Activated CD4-positive, CD25-positive, alpha-beta regulatory T cell (primary cell): ENCODE measurements around the gene GALNT13.

Source experiments
- DNase-seq, 4 experiments: peaks; one replicate each; lab custom pipeline; 2025; lab: John Stamatoyannopoulos, UW

The GALNT13 gene

DNA sequence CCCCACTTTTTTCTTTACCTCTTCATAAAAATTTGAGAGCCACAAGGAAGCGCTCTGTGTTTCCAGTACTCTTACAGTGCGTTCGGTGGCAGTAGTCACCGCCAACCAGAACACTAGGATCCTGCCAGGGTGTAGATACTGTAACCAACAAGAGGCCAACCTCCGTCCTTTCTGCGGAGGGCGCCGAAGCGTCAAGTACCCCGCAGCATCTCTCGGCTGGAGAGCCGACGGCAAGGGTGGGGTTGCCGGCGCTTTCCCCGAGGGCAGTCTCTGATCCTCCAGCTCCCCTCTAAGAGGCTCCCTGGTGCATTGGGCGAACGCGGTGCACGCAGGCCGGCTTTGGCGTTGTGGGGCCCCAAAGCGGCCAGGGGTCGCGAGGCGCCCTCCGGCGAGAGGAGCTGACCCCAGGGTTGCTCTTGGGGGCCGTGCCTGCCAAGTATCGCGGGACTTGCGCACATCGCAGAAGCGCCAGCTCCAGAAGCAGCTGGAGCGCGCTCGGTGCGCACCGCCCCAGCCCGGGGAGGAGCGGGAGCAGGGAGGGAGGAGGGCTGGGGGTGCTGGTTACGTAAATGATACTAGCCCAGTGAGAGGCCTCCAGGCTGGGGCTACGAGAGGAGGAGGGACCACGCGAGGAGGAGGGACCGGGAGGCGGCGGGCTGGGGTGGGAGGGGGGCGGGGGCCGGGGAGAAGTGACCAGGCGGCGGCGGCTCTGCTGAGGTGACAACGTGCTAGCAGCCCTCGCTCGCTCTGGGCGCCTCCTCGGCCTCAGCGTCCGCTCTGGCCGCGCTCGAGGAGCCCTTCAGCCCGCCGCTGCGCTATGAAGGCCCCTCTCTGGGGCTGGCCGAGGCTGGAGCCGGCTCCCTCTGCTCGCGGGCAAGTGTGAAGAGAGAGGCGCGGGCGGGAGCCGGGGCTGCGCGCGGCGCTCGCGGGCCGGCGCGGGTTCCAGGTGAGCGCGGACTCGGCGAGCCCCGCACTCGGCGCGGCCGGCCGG lies at the start of gene GALNT13:
Gene GALNT13, plus strand, starts transcription at position 692 of the 991 bp plus-strand sequence.
- DNase-seq = no peak

GRCh38 chr2:153823880-153824279 lies 47.8 kb upstream of the GALNT13 start:
- DNase-seq = no peak

DNA sequence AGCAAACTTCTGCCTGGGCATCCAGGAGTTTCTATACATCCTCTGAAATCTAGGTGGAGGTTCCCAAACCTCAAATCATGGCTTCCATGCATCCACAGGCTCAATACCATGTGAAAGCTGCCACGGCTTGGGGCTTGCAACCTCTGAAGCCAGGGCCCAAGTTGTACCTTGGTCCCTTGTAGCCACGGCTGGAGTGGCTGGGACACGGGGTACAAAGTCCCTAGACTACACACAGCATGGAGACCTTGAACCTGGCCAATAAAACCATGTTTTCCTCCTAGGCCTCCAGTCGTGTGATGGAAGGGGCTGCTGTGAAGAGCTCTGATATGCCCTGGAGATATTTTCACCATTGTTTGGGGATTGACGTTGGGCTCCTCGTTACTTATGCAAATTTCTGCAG lies 43.4 kb upstream of the GALNT13 start:
- no peak for DNase-seq

- DNase-seq = no peak
Observed at GRCh38 chr2:153834662-153835061, 37.1 kb upstream of the GALNT13 start.

- no peak for DNase-seq
Observed at GRCh38 chr2:153858250-153858649, 13.5 kb upstream of the GALNT13 start.

- DNase-seq = no peak
Observed at GRCh38 chr2:153864022-153864421, 7.7 kb upstream of the GALNT13 start.

DNA sequence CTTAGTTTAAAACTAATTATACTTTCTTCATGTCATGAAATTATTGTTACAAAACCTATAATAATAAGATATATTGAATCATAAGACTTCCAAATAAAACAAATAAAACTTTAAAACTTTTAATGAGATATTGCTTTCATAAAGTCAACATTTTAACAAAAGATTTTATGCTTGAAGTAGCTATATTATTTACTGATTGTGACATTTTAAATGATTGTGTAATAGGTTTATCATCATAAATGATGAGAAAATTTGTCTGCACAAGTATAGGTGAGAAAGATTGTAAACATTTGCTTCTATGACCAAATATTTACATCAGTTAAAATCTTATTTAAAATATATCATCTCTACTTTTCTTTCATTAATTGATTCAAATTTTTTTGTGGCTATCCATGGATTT lies 5.1 kb upstream of the GALNT13 start:
- no peak for DNase-seq

- no peak for DNase-seq
Observed at GRCh38 chr2:153870308-153870707, 1.4 kb upstream of the GALNT13 start.

- DNase-seq = no peak
Observed at GRCh38 chr2:153872311-153873051, 759 bp downstream of the GALNT13 start.

DNA sequence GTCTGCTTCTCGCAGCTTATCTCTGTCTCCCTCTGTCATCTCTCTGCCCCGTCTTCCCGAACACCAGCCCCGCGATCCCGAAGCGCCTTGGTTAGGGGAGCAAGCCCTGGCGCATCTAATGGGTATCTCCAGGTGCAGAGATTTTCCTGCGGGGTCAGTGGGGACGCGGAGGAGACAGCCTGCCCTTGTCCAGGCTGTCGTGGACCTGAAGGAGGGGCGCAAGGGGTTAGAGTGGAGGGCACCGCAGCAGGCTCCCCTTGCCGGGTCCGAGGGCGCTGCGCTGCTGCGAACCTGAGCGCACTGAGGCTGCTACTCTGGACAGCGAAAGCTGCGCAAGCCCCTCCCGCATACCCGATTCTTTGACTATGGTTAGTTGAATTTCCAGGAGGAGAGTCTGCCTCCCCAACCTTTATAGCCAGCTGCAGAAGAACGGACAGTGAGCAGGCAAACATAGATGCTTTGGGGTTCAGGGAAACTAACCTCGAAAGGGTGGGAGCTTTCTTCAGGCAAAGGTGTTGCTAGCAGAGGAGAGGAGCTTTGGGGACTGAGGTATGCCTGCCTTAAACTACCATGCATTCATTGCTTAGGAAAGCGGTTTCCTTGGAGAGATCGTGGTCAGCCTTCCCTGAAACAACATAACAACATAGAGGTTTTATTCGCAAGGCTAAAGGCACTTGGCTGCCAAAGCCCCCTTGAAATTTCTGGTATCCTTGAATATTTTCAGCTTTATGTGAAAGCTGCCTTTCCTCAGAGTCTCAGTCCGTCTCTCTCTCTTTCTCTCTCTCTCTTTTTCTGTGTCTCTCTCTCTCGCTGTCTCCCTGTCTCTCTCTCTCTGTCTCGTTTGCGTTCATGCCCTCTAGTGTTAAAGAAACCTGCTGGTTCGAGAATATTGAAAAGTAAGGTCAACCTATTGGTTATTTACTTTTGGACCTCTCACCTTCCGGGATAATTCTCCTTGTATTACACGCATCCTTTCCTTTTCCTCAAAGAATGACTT lies 1.6 kb downstream of the GALNT13 start:
- DNase-seq = no peak

DNA sequence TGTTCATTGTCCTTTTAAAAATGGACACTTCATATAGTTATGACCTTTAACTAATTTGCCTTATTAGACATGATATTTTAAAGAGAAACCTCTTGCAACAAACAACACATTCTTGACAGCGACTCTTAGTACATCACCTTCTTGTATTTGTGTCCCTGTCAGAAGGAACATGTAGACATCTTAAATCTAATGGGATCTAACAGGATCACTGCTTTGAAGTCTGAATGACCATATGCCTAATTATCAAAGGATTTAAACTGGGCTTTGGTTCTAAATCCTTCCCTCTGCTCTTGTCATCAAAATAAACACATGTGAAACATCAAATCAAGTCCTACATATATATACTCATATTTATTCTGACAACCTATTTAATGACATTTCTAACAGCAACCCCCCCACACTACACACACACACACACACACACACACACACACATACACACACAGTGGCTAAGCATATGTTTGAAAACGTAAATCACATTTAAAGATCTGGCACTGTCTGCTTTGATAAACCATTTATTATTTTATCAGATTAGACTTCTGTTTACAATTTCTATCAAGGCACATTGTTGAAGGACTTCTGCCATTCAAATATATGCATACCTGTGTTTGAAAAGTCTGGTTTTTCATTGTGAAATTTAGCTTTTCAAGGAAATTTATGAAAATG lies 4.2 kb downstream of the GALNT13 start:
- DNase-seq = no peak

DNA sequence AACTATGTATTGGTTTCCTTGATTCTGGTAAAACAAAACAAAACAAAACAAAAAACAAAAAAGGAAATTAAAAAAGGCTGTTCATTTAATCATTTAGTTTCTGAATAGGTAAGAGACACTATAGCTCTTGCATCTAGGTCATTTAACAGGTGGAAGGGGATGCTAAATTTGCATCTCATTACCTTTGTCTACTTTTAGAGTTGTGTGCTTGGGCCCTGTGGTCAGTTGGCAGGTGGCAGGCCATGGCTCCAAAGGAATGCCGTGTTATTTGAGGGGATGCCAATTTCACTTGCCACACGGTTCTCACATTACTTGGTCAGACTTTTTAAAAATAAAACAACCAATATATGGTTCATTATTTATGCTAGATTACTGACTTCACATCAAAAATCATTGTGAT lies 9.2 kb downstream of the GALNT13 start:
- no peak for DNase-seq

DNA sequence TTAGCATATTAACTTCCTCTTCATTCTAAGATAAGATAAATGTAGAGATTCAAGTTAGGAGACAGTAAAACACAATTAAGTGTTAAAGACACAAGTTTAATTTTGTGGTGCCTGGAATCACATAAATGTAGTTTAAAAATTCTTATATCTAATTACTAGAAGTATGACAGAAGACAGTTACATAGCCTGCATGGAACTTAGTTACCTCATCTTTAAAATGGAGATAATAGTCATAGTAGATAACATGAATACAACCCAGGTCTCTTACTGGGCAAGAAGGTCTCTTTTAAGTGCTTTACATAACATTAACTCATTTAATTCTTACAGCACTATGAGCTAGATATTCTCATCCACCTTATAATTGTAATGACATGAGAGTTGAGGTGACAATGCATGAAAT lies 15.1 kb downstream of the GALNT13 start:
- DNase-seq = no peak

- no peak for DNase-seq
Observed at GRCh38 chr2:153890576-153890975, 18.9 kb downstream of the GALNT13 start.

GRCh38 chr2:153891051-153891450 lies 19.3 kb downstream of the GALNT13 start:
- no peak for DNase-seq

- DNase-seq = no peak
Observed at GRCh38 chr2:153912798-153913396, 41.2 kb downstream of the GALNT13 start.

- DNase-seq = no peak
Observed at GRCh38 chr2:153917570-153917969, 45.8 kb downstream of the GALNT13 start.

DNA sequence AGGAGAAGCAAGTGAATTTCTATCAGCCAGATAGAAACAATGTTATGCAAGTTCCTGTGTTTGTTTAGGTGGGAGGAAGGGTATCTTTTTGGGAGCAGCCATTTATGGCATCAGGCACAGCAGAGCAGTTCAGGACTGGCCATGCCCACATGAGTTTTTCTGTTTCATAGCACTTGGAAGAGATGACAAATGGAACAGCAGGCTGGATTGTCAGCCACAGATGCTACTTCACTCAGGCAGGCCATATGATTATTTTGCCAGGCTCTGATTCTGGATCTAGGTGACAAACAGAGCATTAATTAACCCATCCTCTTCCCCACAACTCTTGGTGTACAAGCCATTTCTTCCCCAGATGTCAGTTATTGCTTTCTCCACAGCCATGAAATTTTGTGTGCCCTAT lies 63.8 kb downstream of the GALNT13 start:
- DNase-seq = no peak

DNA sequence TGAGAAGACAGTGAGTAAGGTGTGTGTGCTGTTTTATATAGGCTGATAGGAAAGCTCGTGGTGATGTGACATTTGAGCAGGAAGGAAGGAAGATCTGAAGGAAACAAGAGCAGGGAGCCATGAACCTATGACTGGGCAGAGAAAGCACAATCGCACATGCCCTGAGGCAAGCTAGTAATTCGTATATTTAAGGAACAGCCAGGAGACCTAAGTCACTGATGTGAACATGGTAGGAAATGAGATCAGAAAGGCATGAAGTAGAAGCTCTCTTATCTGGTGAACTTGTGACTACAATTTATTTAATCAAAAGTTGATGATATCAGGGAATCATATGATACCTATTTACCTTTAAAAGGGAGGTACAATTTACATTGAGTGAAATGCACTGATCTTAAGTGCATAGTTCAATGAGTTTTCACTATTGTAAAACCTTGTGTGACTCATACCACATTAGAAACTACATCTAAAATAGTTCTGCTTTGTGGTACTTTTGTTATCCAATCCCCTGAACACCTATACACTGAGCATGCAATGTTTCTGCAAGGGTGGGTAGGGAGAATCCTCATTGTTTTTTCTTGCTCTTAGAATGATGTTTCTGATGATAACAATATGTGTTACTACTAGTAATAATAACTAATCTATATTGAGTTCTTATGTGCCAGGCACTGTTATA lies 67.5 kb downstream of the GALNT13 start:
- DNase-seq = no peak

DNA sequence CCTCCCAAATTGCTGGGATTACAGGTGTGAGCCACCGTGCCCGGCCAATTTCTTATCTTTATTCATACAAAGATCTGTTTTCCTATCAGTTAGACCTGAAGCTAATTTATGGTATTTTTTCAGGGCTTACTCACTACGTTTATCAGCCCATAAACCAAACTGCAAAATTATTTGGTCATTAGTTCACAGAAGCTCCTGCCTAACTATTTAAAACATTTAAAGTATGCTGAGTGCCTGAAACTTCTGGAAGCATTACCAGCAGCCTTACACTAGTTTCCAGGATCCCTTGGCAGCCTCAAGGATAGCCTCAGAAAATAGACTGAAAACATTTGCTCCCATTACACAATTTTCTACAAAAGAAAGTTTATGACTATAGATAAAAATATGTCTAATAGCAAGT lies 68.8 kb downstream of the GALNT13 start:
- DNase-seq = no peak
